ENCODE data around the gene MOB3B.

MOB3B gene

DNA sequence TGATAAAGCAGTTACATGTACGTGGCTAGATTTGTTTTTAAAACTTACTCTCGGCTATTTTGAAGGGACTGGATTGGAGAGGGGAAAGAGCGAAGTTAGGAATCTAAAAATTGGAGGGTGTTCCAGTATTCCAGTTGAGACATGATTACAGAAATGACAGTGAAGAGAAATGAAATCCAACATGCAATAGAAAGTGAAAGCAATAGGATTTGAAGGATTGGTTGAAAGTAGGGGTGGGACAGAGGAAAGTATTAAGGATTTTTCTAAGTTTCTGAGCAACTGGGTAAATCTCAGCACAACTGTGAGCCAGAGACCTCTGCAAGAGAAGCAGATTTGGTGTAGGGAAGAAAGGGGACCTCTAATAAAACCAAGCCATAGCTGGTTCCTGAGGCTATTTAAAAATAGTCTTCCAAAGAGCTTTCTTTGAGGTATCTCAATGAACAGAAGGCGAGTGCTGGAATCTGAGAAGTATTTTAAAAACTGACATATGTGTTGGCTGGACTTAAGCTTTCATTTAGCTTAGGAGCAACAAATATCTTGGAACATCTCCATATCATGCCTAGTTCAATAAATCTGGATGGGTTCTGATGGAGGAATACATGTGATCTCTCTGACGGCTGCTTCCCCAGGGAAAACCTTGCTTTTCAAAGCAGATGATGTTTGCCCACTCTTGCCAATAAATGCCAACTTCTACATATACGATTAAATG, 115.9 kb downstream of the MOB3B start:
- DNase-seq: no peak

DNA sequence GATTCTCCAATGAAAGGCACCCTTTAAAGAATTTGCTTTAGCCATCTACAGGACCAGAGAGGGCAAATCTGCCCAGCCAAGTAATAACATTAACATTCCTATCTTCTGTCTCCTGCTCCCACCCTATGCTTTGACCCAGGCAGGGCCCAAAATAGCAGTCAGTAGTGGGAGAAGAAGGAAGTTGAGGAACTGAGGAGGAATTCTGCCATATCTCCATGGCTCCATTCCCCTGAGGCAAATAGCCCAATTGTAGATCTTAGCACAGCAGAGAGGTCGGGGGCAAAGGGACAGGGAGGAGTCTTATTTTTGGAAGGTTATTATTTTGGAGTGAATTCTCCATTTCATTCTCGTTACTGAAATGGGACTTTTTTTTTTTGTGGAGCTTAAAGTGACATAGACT, 116.7 kb downstream of the MOB3B start:
- DNase-seq: no peak

DNA sequence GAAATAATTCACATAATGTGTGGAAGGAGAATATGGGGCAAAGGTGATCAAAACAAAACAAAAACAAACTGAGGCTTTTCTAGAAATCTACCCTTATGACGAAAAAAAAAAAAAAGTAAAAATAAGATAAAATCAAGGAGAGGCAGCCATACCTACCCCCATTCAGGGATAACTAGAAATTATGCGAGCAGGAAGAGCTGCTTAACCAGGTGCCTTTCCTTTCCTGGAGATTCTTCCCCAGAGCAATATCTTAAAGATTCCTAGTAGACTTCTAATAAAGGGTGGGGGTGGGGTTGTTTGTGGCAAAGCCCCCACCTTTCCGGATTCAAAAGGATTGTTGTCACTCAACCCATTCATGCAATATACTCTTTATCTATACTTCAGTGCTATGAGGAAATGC, 117.5 kb downstream of the MOB3B start:
- no peak for DNase-seq

DNA sequence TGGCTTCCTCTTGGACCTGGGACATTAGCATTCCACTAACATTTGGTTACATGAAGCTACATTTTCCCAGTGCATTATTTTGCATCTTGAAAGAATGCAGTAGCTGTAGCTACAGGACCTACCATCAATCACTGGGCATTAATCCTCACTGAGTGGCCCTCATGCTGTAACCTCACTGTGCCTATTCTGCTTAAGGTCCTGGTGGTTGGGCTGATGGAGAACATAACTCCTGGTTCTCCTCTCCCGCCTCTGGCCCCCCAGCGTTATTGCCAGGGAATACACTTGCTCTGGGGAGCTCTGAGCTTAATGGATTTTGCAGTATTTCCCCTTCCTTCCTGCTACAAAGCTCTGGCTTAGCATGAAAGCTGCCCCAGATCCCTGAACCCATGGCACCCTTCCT, 121.1 kb downstream of the MOB3B start:
- no peak for DNase-seq

DNA sequence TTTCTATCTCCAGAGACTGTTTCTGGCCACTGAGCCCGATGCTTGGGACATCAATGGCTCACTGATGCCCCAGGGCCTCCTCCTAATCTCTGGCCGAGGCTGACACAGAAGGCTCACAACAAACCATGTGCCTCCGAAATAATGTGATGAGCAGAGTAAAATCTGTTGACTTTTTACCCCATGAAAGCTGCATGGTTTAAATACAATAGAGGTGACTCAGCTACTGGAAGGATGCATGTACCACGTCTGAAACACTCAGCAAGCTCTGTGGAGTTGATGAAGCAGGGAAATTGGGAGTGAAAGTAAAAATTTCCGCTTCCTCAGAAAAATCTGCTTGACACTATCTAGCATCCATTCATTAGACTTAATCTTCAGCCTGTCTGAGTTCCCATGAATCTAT, 121.6 kb downstream of the MOB3B start:
- DNase-seq: no peak

DNA sequence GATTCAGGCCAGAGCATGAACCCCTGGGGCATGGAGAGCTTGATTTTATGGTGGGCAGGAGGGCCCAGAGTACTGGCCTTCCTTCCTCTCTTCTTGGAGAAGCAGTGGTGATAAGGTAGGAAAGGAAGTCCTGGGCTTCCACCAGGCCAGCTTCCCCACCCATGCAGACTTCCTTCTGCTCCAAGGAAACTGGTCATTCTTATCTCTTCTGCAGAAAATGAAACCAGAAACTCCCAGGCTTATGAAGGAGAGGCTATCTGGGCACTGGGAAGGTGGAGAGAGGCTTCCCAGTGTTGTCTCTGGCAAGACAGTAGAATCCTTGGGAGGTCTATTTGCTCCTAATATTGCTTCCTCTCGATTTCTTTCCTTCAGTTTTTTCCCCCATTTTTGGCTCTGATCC, 122.1 kb downstream of the MOB3B start:
- DNase-seq: no peak

DNA sequence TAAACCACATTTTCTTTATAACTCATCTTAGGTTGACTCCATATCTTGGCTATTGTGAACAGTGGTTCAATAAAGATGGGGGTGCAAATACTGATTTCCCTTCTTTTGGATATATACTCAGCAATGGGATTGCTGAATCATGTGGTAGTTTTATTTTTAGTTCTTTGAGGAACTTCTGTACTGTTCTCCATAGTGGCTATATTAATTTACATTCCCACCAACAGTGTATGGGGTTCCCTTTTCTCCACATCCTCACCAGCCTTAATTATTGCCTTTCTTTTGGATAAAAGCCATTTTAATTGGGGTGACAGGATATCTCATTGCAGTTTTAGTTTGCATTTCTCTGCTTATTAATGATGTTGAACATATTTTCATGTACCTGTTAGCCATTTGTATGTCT, 125.0 kb downstream of the MOB3B start:
- DNase-seq: no peak

DNA sequence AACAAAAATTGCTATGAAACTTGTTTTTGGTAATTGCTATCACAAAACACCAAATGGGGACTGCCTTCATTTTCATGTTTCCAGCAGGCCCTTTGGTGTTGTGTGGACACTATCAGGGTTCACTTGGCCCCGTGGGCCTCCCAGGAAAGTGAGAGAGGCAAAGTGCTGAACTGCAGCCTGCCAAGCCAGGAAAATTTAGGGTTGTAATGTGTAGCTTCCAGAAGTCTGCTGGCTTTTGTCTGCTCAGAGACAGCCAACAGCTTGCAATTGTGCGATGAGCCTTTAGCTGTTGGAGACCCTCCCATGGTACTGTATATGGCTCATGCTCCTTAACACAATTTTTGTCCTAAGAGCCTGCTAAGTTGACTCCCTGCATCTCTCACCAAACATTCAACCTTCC, 127.0 kb downstream of the MOB3B start:
- no peak for DNase-seq

DNA sequence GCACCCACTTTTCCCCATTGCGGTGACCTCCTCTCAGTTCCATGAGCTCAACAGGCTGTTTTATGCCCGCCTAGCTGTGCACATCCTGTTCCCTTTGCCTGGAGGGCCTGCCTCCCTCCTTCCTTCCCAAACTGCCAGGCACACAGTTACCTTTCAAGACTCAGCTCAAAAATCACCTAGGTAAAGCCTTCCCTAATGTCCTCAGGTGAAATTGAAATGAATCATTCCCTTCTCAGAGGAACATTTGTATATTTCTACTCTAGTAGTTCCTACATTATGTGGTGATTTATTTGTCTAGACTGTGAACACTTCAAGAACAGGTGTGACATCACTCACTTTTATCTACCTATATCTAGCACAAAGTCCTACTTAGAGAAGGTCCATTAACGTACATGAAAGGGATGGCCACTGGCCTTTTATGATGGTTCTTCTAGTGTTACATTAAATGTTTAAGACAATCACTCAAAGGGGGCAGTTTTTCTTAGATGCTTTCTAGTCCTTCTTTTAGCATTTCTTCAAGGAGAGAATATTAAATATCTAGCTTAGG, 129.2 kb downstream of the MOB3B start:
- DNase-seq: no peak

DNA sequence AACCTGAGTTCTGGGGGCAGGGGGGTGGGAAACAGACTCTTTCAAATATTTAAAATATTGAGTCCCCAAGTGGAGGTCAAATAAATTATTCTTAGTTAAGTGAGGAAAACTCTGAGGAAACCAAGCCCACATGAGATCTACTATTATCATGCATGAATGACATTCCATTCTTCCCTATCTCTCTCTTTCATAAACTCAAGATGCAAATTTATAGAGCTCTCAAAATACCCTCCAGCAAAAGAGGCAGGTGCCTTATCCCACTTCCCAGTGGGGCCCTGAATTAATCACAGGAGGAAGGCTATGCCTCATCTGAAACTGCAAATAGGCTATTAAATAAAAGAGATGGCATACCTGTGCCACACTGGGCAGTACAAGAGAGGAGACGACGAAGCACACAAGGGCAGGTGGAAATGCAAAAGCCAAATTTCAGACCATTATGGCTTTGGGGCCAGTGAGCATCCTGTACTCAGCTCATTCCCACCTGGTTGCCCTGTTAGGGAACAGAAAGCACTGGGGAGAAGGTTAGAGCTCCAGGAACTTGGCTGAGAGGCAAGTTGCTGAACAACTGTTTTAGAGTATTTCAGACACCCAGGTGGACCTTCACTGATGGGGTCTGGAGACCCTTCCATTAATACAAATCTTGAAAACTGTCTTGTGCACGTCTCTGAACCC, 130.5 kb downstream of the MOB3B start:
- no peak for DNase-seq

DNA sequence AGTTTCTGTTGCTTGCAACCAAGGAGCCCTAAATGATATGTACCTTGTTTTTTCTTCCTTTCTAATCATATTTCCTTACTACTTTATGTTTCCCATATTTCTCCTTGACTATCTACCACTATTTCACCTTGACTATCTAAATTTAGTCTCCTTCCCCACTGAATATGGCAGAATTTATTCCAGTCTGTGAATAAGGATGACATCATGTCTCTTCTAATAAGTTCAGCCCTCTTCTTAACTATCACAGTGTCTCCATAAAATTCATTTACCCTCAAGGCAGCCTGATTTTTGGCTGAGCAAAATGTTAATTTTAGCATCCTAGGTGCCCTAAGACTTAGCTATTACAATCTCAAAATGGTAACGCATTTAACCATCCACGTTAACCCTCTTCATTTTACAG, 133.1 kb downstream of the MOB3B start:
- DNase-seq: no peak

DNA sequence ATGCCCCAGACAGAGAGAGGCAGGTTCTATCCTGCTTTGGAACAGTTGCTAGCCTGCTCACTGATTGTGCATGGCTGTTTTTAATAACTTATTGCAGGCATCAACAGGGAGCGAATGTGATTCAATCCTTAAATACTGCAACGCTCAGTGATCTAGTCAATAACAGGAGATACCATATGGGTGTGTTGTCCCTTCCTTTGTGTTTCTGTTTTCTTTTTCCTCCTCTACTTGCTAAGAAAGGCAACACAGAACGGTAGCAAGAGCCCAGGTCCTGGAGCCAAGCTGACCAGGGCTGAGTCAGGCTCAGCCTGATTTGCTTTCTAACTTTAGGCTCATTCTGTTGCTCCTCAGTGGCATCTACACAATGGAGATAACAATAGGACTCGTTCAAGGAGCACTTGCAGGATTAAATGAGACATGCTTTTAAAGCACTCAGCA, 134.1 kb downstream of the MOB3B start:
- DNase-seq: no peak

DNA sequence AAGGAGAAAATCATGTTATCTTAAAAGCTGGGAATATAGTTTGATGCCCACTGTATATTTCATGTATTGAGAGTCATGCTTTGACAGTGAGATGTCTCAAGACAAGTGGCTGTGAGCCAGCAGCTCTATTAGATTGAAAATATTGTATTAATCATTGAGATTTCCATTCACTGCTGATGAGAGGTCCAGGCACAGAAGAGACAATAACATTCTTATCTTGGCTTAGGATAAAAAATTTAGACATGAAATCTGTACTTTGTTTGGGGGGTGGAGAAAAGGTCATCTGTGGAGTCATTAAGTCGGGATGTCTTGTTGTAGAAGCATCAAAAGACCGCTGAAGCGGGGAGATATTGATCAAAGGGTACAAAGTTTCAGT, 134.8 kb downstream of the MOB3B start:
- no peak for DNase-seq

DNA sequence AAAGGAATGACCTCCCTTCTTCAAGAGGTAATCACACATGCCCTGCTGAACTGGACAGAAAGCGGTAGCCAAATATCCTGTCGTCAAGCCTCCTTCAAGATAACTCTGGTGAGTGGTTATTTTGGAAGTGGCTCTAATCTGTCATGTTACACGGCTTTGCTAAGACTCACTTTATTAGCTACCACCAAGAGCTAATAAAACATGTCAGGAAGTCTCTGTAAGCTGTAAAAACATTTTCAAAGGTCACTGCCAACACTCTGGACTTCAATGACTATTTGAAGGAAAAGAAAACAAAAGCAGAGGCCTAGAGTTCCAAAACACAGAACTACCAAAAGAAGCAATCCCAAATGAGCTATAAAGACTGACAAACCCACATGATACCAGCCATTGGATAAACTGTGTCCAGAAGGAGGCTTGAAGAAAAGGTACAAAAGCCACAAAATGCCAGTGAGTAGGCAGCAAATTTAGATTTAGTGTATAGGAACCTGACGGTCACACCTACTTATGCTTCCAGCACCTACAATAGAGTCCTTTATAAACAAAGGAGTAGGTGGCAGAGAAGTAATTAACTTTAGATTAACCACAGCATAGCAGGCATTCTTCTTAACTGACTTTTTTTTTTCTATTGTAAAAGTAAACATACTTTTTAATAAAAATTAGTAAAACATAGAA, 135.3 kb downstream of the MOB3B start:
- no peak for DNase-seq

DNA sequence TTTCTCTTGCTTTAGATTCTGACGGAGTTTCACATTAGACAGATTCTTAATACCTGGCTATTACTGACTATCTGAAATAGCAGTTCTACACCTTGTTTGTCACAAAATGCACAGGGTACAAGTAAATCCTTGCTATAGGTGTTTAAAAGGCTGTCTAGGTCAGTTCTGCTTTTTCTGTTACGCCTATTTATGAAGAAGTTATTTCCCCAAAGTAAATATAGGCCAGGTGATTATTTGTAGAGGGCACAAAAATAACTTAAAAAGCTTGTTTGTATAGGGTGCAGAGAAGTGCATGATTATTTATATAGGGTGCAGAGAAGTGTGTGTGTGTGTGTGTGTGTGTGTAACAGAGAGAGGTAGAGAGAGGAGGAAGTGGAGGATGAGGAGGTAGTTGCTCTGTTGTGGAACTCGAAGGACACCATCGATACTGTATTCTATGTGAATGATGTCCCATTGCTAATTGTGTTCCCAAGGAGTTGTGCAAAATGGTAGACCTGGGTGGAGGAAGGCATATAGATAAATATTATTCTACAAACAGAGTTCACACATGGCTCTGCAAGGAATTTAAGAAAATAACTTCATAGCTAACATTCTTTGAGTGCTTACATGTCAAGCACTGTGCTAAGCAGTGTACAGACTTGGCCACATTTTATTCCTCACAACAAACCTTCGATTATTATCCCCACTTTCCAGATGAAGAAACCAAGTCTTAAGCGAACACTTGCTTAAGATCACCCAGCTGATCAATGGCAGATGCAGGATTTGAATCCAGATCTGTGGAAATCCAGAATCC, 136.4 kb downstream of the MOB3B start:
- no peak for DNase-seq

DNA sequence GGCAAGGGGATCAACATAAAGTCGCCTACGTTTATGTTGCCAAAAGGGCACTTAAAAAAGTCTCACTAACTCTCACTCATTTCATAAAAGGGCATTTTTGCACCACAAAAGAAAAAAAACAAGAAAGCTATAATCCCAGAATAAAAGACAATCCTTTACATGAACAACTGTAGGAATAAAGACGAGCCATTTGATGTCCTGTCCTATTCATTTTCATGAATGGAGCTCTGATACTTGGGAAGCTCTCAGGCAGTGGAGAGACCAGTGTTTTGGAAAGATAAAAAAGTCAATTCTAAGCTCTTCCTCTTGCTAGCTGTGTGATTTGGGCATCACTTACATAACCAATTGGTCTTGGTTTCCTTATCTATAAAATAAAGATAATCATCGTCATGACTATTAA, 137.2 kb downstream of the MOB3B start:
- no peak for DNase-seq

DNA sequence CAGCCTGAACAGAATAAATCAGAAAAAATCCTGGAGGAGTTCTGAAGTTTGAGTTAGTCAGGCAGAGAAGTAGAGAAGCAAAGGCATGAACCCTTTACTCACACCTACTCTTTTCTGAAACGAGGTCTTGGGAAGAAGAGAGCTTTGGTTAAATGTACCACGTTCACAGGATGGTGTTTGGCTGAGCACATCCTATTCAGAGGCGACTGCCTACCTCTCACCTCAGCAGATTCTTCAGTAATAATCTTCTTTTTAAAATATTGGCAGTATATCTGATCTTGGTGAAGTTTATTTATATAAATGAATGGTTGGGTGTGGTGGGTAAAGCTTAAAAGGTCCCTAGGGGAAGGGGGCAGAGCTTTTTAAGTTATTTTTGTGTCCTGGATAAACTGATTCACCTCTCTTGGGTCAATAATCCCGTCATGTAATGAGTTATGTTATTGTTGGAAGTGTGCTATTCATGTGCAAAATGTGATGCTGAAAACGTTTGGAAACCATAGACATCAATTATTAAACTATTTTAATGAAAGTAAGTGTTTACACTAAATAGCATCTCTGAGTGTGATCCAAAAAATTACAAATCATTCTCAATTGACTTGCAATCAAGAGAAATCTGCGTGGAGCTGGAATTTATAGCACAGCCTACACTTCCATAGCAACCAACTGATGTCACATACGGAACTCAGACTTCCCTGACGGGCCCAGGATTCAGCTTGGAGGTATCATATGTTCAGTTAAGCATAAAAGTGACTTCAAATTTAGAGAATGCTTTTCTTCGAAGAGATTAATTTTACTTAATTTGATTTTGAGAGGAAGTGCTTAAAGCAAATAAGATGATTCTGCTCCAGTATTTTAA, 138.3 kb downstream of the MOB3B start:
- no peak for DNase-seq

DNA sequence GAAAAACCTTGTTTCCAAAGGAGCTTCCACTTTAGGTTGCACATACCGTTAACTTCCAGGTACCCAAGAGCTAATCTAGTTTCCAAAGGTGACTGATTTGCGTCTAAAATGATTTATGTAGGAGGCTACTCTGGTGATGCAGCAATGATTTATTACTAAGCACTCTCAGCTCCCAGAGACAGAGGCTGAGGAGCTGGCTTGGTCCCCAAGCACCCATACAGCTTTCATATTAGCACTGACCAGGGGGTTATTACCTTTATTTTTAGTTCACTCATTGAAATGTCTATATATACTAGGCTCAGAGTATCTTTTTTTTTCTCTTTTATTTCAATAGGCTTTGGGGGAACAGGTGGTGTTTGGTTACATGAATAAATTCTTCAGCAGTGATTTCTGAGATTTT, 141.5 kb downstream of the MOB3B start:
- DNase-seq: no peak

DNA sequence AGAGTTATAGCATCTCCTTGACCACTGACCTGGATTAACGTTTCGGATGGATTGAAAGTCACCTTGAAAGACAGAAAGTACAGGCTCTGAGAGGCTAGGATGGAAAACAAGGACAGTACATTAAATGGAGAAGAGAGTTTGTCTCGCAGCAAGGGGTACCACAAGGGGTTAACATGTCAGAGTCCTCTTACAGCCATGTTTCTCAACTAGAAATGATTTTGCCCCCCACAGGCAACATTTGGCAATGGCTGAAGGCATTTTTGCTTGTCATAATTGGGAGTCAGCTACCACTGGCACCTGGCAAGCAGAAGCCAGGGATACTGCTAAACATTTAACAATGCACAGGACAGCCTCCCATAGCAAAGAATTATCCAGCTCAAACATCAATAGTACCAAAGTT, 141.9 kb downstream of the MOB3B start:
- DNase-seq: no peak

DNA sequence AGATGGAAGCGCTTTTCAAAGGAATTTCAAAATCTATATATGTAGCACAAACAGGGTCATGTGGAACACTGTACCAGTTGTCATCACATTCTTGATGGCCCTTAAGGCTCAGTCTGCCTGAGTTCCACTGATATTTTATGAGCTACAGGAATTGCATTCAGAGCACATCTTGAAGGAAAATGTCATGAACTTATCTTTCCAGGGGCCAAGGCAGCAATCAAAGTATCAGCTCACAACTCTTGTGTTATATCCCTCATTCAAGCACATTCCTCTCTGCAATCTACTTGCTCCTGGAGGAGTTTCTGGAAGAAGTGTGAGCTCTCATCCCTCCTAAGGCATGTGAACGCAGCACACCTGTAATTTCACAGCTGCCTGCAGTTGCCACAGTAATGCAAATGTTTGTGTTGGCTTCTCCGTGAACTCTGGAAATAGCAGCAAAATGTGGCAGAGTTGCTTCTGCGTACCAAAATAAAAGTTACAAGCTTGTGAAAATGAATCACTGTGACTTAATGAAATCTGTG, 143.0 kb downstream of the MOB3B start:
- no peak for DNase-seq

DNA sequence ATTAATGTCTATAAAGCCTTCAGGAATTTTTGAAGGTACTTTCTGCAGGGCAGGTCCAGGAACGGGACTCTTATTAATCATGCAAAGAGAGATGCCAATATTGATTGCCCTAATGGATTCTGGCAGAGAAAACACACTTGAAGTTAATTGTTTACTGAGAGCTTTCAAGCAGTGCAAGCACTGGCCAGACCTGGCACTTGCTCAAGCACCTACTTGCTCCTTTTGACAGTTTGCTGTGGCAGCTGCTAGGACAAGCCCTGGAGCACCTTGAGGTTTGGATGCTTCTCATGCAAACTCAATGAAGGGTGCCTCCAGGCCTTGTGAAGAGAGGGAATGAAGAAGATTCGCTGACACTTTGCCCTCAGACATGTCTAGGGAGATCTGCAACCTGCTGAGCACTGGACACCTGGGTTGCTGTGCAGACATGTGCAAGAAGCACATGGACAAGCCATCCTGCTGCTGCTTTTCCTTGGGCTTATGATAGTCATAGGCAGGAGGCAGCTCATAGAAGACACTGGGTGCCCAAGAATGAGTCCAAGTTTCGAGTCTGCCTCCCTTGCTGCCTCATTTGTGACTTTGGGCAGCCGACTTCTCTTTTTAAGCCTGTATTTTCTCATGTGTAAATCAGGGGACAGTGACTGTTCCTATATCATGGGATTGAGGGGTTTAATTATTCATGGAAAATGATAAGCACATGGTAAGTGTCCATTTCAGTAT, 143.8 kb downstream of the MOB3B start:
- DNase-seq: no peak
